Occipital lobe (tissue), 2 donors: ENCODE results near the gene MDH1. TPM values are rescaled to one million over a fixed set of nuclear protein-coding genes. Genes with fewer than 3 reads are reported as not detected.
"Not testable (repeated sequence)": the region's sequence is repeated elsewhere in the genome, so short reads cannot be mapped to it uniquely, and the experiment has no call there.

Experiments
- DNase-seq: peaks from one replicate; lab custom pipeline; 2025; lab: John Stamatoyannopoulos, UW
- total RNA-seq: library from RNA; depleted of rRNA; stranded (reverse); fragments of >200 nt; gene quantifications from one replicate; pipeline ENCODE4 v1.2.3, GENCODE V29; 2014

The MDH1 gene
- total RNA-seq, 1 donor from 2014 or later: 162 TPM

- no peak for DNase-seq
Measured at GRCh38 chr2:63587814-63588384, 864 bp upstream of the MDH1 start.

- DNase-seq: no peak
Measured at GRCh38 chr2:63589148-63589958, 590 bp downstream of the MDH1 start.

GRCh38 chr2:63590626-63591408, 2.1 kb downstream of the MDH1 start:
- no peak for DNase-seq

- DNase-seq: no peak
Measured at GRCh38 chr2:63591566-63592175, 2.9 kb downstream of the MDH1 start.

- DNase-seq: no peak
Measured at GRCh38 chr2:63594660-63595059, 5.9 kb downstream of the MDH1 start.

- no peak for DNase-seq
Measured at GRCh38 chr2:63596401-63596883, 7.7 kb downstream of the MDH1 start.

GRCh38 chr2:63598981-63599380, 10.2 kb downstream of the MDH1 start:
- DNase-seq: no peak

- DNase-seq: no peak
Measured at GRCh38 chr2:63600881-63601460, 12.2 kb downstream of the MDH1 start.

- no peak for DNase-seq
Measured at GRCh38 chr2:63604666-63605065, 15.9 kb downstream of the MDH1 start.

- not testable (repeated sequence) for DNase-seq
Measured at GRCh38 chr2:63608865-63609264, 20.1 kb downstream of the MDH1 start.

GRCh38 chr2:63610525-63610924, 21.8 kb downstream of the MDH1 start:
- DNase-seq: no peak

- DNase-seq: no peak
Measured at GRCh38 chr2:63613391-63613901, 24.7 kb downstream of the MDH1 start.

- no peak for DNase-seq
Measured at GRCh38 chr2:63614448-63614968, 25.7 kb downstream of the MDH1 start.

- DNase-seq: no peak
Measured at GRCh38 chr2:63614983-63615945, 26.5 kb downstream of the MDH1 start.

GRCh38 chr2:63617366-63617765, 28.6 kb downstream of the MDH1 start:
- no peak for DNase-seq

GRCh38 chr2:63619328-63619727, 30.6 kb downstream of the MDH1 start:
- DNase-seq: no peak

- no peak for DNase-seq
Measured at GRCh38 chr2:63622751-63623150, 34.0 kb downstream of the MDH1 start.

GRCh38 chr2:63623763-63624162, 35.0 kb downstream of the MDH1 start:
- not testable (repeated sequence) for DNase-seq

GRCh38 chr2:63627866-63628265, 39.1 kb downstream of the MDH1 start:
- DNase-seq: no peak
